ENCODE measurements around the gene PTPRJ. TPM values are rescaled to one million over a fixed set of nuclear protein-coding genes. Genes with fewer than 3 reads are reported as not detected.

The PTPRJ gene
- total and polyA plus RNA-seq, 4 donors, result 4.1 to 24.7 (median 14.6) TPM

- H3K36me3 ChIP-seq (ENCODE audit: control insufficient read depth in 4 of 4, insufficient read depth in 3 of 4, low read depth in 1 of 4, low read length in 3 of 4), result peaks cover 2 to 58% (median 45%) of the 10 kb centered on the region in 4 donors
- WGBS, result 93% methylated on average over 8 of the region's 8 CpGs
These were observed 143.0 kb downstream of the PTPRJ start for GRCh38 chr11:48123254-48123875.

DNA sequence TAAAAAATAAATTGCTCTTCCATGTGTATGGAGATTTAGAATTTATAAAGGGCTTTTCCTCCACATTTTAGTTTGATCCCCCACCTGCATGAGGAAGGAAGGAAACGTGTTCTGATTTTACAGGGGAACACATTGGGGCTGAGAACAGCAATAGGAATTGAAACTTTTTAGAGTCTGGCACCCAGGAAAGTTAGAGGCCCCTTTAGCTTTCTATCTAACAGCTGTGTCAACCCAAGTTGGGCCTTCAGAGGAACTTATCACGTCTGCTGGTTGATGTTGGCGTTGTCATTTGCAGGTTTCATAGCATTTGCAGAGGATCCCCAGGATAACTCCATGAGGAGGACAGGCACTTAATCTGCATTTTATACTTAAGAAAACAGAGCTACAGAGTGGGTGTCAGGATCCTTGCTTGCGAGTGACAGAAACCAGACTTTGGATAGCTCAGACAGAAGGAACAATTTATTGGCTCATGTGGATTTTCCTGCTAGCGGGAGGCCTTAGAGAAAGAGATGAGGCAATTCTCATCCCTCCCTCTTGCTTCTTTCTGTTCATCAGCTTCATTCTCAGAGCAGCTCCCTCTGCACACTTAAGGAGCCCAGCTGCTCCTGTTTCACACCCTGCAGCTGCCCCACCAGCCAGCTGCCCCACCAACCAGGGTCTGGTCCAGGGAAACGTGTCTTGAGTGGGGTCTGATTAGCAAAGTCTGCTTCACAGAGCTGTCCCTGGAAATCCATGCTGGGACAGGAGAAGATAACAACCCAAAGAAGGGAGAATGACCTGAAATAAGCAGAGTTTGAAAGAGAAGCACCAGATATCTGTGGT lies 143.8 kb downstream of the PTPRJ start:
- H3K4me3 ChIP-seq (ENCODE audit: low read depth in 1 of 3, low read length in 3 of 3), result no peak overlapping the region
- no peak for DNase-seq (ENCODE audit: low spot score)
- peaks cover 2 to 64% (median 49%) of the 10 kb centered on the region in 4 donors for H3K36me3 ChIP-seq (ENCODE audit: control insufficient read depth in 4 of 4, insufficient read depth in 3 of 4, low read depth in 1 of 4, low read length in 3 of 4)
- TF ChIP-seq, protein P1, sequence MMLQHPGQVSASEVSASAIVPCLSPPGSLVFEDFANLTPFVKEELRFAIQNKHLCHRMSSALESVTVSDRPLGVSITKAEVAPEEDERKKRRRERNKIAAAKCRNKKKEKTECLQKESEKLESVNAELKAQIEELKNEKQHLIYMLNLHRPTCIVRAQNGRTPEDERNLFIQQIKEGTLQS (IDR thresholded peaks at IDR 0.05), result no peak
- TF ChIP-seq RAD21 (IDR thresholded peaks at IDR 0.05) (no peak), JUND (IDR thresholded peaks at IDR 0.05) (no peak), REST (IDR thresholded peaks at IDR 0.05) (no peak), FOXA1 (IDR thresholded peaks at IDR 0.05) (no peak)
- H3K27me3 ChIP-seq (ENCODE audit: control insufficient read depth in 4 of 4, insufficient read depth in 4 of 4, low read length in 3 of 4), result no peaks in the 10 kb centered on the region
- 88% methylated on average over 6 of the region's 6 CpGs for WGBS
- H3K9ac ChIP-seq (ENCODE audit: low read depth in 1 of 2, low read length in 2 of 2), result no peak overlapping the region
- no peaks in the 10 kb centered on the region for H3K9me3 ChIP-seq (ENCODE audit: control insufficient read depth in 4 of 4, low read length in 3 of 4)
- no peaks in the 10 kb centered on the region for H3K4me1 ChIP-seq (ENCODE audit: control insufficient read depth in 4 of 4, insufficient read depth in 4 of 4, low read length in 3 of 4)
- no peak overlapping the region for H3K27ac ChIP-seq (ENCODE audit: low read depth in 1 of 2, low read length in 2 of 2)

More at GRCh38 chr11:48123254-48123875, 143.0 kb downstream of the PTPRJ start:
- H3K4me3 ChIP-seq (ENCODE audit: low read depth in 1 of 3, low read length in 3 of 3), result no peak overlapping the region
- no peak overlapping the region for H3K9ac ChIP-seq (ENCODE audit: low read depth in 1 of 2, low read length in 2 of 2)
- no peak overlapping the region for H3K27ac ChIP-seq (ENCODE audit: low read depth in 1 of 2, low read length in 2 of 2)
- TF ChIP-seq NR2F2 (IDR thresholded peaks at IDR 0.05) (no peak), SP1 (IDR thresholded peaks at IDR 0.05) (no peak), RAD21 (IDR thresholded peaks at IDR 0.05) (no peak), TAF1 (conservative IDR thresholded peaks at IDR 0.05) (no peak), YY1 (IDR thresholded peaks at IDR 0.05) (no peak)
- TF ChIP-seq, protein P2, sequence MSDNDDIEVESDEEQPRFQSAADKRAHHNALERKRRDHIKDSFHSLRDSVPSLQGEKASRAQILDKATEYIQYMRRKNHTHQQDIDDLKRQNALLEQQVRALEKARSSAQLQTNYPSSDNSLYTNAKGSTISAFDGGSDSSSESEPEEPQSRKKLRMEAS (IDR thresholded peaks at IDR 0.05), result no peak
- no peak for DNase-seq (ENCODE audit: low spot score)
- H3K4me1 ChIP-seq (ENCODE audit: control insufficient read depth in 4 of 4, insufficient read depth in 4 of 4, low read length in 3 of 4), result no peaks in the 10 kb centered on the region
- no peaks in the 10 kb centered on the region for H3K27me3 ChIP-seq (ENCODE audit: control insufficient read depth in 4 of 4, insufficient read depth in 4 of 4, low read length in 3 of 4)
- H3K9me3 ChIP-seq (ENCODE audit: control insufficient read depth in 4 of 4, low read length in 3 of 4), result no peaks in the 10 kb centered on the region

GRCh38 chr11:48124880-48125279 lies 144.5 kb downstream of the PTPRJ start:
- H3K9ac ChIP-seq (ENCODE audit: low read depth in 1 of 2, low read length in 2 of 2), result no peak overlapping the region
- H3K9me3 ChIP-seq (ENCODE audit: control insufficient read depth in 4 of 4, low read length in 3 of 4), result no peaks in the 10 kb centered on the region
- 87% methylated on average over 11 of the region's 11 CpGs for WGBS
- no peak for DNase-seq (ENCODE audit: low spot score)
- peaks cover 2 to 72% (median 56%) of the 10 kb centered on the region in 4 donors for H3K36me3 ChIP-seq (ENCODE audit: control insufficient read depth in 4 of 4, insufficient read depth in 3 of 4, low read depth in 1 of 4, low read length in 3 of 4)
- H3K4me3 ChIP-seq (ENCODE audit: low read depth in 1 of 3, low read length in 3 of 3), result no peak overlapping the region
- no peaks in the 10 kb centered on the region for H3K27me3 ChIP-seq (ENCODE audit: control insufficient read depth in 4 of 4, insufficient read depth in 4 of 4, low read length in 3 of 4)
- no peak overlapping the region for H3K27ac ChIP-seq (ENCODE audit: low read depth in 1 of 2, low read length in 2 of 2)
- H3K4me1 ChIP-seq (ENCODE audit: control insufficient read depth in 4 of 4, insufficient read depth in 4 of 4, low read length in 3 of 4), result no peaks in the 10 kb centered on the region
- TF ChIP-seq TAF1 (conservative IDR thresholded peaks at IDR 0.05), result no peak
- no peak for TF ChIP-seq REST (IDR thresholded peaks at IDR 0.05)
- TF ChIP-seq JUND (IDR thresholded peaks at IDR 0.05), result no peak

All from liver (tissue), 9 donors.